Measurements from ENCODE around the gene XXYLT1. TPM values are rescaled to one million over a fixed set of nuclear protein-coding genes. Genes with fewer than 3 reads are reported as not detected.

Gene XXYLT1
- total and polyA plus RNA-seq, 10 donors = 2.7 to 22.3 (median 9.5) TPM

- DNase-seq = no peak
- Histone ChIP-seq H3K36me3 (no peaks in the 10 kb centered on the region), H3K27ac (no peak overlapping the region), H3K9me3 (peaks cover 0 to 12% (median 7%) of the 10 kb centered on the region in 8 donors), H3K27me3 (replicated peaks in 1 of 7) (no peaks in the 10 kb centered on the region), H3K4me3 (no peak overlapping the region), H3K4me1 (peaks cover 23 to 64% (median 41%) of the 10 kb centered on the region in 6 donors)
- 78 to 86% (median 85%) methylated on average over 11 to 12 of the region's 12 CpGs for WGBS, 5 donors
- TF ChIP-seq POLR2A (IDR thresholded peaks at IDR 0.05) = no peak
- TF ChIP-seq POLR2AphosphoS5 (IDR thresholded peaks at IDR 0.05) = no peak
- TF ChIP-seq CTCF (IDR thresholded peaks at IDR 0.05 in 8 of 11, conservative IDR thresholded peaks at IDR 0.05 in 3 of 11) = no peak
- intact Hi-C loops (cut with DNase I; ENCODE audit: low total_unique reads) = no loop called here
These were observed 125.4 kb downstream of the XXYLT1 start for GRCh38 chr3:195145579-195145978.

- no peak overlapping the region for H3K4me3 ChIP-seq
- intact Hi-C loops (cut with DNase I; ENCODE audit: low total_unique reads) = no loop called here
- no peak overlapping the region for H3K27ac ChIP-seq
- 95 to 98% (median 96%) methylated on average over 5 of the region's 5 CpGs for WGBS, 5 donors
- H3K4me1 ChIP-seq = peaks cover 5 to 46% (median 19%) of the 10 kb centered on the region in 6 donors
- no peaks in the 10 kb centered on the region for H3K27me3 ChIP-seq (replicated peaks in 1 of 7)
- H3K9me3 ChIP-seq = peaks cover 0 to 18% (median 14%) of the 10 kb centered on the region in 8 donors
- TF ChIP-seq CTCF (IDR thresholded peaks at IDR 0.05 in 8 of 11, conservative IDR thresholded peaks at IDR 0.05 in 3 of 11) = no peak
- no peaks in the 10 kb centered on the region for H3K36me3 ChIP-seq
- DNase-seq = no peak
These were observed 127.7 kb downstream of the XXYLT1 start for GRCh38 chr3:195143221-195143620.

- TF ChIP-seq POLR2A (IDR thresholded peaks at IDR 0.05) (no peak), CTCF (IDR thresholded peaks at IDR 0.05 in 8 of 11, conservative IDR thresholded peaks at IDR 0.05 in 3 of 11) (no peak), POLR2AphosphoS5 (IDR thresholded peaks at IDR 0.05) (no peak)
- no peaks in the 10 kb centered on the region for H3K27me3 ChIP-seq (replicated peaks in 1 of 7)
- H3K9me3 ChIP-seq = peaks cover 0 to 18% (median 14%) of the 10 kb centered on the region in 8 donors
- H3K4me3 ChIP-seq = no peak overlapping the region
- WGBS, 5 donors = 95 to 98% (median 96%) methylated on average over 10 of the region's 10 CpGs
- H3K27ac ChIP-seq = no peak overlapping the region
- no peaks in the 10 kb centered on the region for H3K36me3 ChIP-seq
- intact Hi-C loops (cut with DNase I; ENCODE audit: low total_unique reads) = no loop called here
- no peak for DNase-seq
- H3K4me1 ChIP-seq = peaks cover under 1 to 39% (median 12%) of the 10 kb centered on the region in 6 donors
These were observed 128.4 kb downstream of the XXYLT1 start for GRCh38 chr3:195142519-195142918.

- no peak overlapping the region for H3K4me3 ChIP-seq
- H3K27ac ChIP-seq = no peak overlapping the region
- H3K36me3 ChIP-seq = no peaks in the 10 kb centered on the region
- intact Hi-C loops (cut with DNase I; ENCODE audit: low total_unique reads) = no loop called here
- H3K4me1 ChIP-seq = peaks cover 0 to 30% (median 6%) of the 10 kb centered on the region in 6 donors
- peaks cover 0 to 18% (median 14%) of the 10 kb centered on the region in 8 donors for H3K9me3 ChIP-seq
- 88 to 98% (median 92%) methylated on average over 12 of the region's 12 CpGs for WGBS, 5 donors
- no peaks in the 10 kb centered on the region for H3K27me3 ChIP-seq (replicated peaks in 1 of 7)
- TF ChIP-seq POLR2AphosphoS5 (IDR thresholded peaks at IDR 0.05) (no peak), POLR2A (IDR thresholded peaks at IDR 0.05) (no peak), CTCF (IDR thresholded peaks at IDR 0.05 in 8 of 11, conservative IDR thresholded peaks at IDR 0.05 in 3 of 11) (no peak)
- no peak for DNase-seq
These were observed 129.9 kb downstream of the XXYLT1 start for GRCh38 chr3:195140816-195141793.

All from spleen (tissue), 11 donors.